ENCODE measurements around the gene SCAI.

SCAI gene

DNA sequence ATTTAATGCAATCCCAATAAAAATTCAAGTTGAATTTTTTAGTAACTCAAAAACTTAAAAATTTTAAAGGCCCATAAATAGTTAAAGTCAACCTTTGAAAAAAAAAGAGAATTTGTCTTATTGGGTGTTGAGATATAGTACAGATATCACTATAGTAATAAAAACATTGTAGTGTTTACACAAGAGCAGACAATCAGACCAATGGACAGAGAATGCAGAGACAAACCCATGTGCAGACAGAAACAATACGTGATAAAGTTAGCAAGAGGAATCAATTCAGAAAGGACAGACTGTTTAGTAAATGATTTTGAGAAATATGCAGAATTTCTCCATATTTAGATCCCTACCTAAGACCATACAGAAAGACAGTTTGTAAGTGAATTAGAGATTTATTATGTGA lies 236.4 kb downstream of the SCAI start:
- no peak for DNase-seq (ENCODE audit: low read depth, low spot score)
- H3K27ac ChIP-seq = no peak overlapping the region

DNA sequence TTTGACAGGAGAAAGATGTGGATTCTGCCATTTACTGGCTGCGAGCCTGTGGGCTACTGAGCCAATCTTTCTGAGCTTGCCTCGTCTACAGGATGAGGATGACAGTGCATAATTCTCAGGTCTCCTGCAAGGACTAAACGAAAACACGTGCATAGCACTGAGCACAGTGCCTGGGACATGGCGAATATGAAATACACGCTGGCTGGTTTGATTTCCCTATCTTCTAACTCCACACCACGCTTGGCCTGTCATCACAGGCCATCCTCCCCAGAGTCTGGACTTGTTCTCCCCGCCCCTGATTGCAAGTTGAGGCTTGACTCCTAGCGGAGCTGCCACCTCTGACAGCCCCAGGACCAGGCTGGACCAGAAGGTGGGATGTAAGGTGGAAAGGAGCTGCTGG lies 243.5 kb downstream of the SCAI start:
- DNase-seq (ENCODE audit: low read depth, low spot score) = peak; percentile 5

DNA sequence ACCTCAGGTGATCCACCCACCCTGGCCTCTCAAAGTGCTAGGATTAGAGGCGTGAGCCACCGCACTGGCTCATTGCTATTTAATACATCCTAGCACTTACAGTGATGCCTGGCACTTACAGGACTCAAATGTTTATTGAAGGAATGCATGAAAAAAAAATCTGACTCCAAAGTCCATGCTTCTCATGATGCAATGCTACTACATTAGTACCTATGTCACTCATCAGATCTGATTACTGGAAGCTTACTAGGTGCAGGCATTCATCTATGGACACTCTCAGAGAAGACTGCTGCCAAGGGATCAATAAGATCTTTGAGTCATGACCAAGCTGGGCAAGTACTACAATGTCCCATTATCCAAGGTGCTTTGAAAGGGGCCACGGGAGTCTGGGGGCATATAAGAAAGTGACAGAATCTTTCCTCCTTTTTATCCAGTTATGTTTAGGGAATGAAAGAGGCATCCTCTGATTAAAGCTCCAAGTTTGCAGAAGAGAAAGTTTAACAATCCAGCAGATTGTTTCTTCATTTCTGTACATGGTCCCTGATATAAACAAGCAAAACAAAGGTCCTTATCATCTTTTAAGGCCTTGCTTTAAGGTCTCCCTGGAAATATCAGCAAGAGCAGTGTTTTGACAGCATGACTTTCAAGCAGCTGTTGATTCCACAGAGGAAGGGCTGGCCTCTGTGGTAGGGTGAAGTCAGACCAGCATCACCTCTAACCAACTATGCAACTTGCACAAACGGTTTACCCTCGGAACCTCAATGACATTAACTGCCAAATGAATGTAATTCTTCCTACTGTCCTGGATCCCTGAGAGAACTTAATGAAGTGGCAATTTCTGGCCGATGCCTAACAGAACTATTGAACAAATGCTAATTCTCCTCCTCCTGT lies 245.5 kb downstream of the SCAI start:
- DNase-seq (ENCODE audit: low read depth, low spot score) = no peak
- no peak overlapping the region for H3K27ac ChIP-seq

More for the DNA sequence above, 243.5 kb downstream of the SCAI start:
- peak overlapping the region; percentile 79 for H3K27ac ChIP-seq

DNA sequence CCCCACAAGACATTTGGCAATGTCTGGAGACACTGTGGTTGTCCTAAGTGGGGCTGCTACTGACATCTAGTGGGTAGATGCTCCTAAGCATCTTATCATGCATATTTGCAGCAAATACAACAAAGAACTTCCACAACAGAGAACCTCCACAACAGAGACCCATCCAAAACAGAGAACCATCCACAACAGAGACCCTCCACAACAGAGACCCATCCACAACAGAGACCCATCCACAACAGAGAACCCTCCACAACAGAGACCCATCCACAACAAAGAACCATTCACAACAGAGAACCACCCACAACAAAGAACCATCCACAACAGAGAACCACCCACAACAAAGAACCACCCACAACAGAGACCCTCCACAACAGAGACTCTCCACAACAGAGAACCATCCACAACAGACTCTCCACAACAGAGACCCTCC lies 248.6 kb downstream of the SCAI start:
- no peak overlapping the region for H3K27ac ChIP-seq
- no peak for DNase-seq (ENCODE audit: low read depth, low spot score)

DNA sequence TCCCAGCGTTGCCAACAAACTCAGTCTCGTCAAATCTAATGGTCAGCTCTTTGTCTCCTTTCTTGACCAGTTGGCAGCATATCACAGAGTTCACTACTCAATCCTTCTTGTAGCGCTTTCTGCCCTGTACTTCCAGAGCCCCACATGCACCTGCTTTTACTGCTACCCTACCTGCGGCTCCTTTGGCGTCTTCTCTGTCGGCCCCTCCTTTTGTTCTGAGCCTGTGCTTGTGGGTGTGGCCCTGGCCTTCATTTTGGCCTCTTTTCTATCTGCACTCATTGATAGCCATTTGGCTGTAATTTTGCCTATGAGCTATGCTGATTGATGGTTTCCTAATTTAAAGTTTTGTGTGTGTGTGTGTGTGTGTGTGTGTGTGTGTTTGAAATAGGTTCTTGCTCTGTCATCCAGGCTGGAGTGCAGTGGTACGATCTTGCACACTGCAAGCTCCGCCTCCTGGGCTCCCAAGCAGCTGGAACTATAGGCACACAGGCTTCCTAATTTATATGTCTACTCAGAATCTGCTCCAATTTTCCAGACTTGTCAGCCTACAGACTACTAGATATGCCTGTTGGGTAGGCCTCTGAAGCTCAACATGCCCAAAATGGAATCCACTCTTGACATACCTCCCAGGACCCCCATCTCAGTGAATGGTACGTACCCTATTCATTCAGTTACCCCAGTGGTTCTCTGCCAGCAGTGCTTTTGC lies 249.1 kb downstream of the SCAI start:
- DNase-seq (ENCODE audit: low read depth, low spot score) = no peak
- H3K27ac ChIP-seq = no peak overlapping the region
